ENCODE data around the gene ARHGEF38.

ARHGEF38 gene

GRCh38 chr4:105551965-105552746, at the start of gene ARHGEF38:
Gene ARHGEF38, plus strand, starts transcription at chr4:105552620. Its CDS starts 146 bp downstream, at chr4:105552766.
- no peak for DNase-seq (ENCODE audit: low read depth in 2 of 2)

- no peak for DNase-seq (ENCODE audit: low read depth in 2 of 2)
These were observed 48.9 kb upstream of the ARHGEF38 start for GRCh38 chr4:105503484-105503883.

GRCh38 chr4:105504744-105505143, 47.7 kb upstream of the ARHGEF38 start:
- DNase-seq (ENCODE audit: low read depth in 2 of 2): no peak

- DNase-seq (ENCODE audit: low read depth in 2 of 2): no peak
These were observed 43.1 kb upstream of the ARHGEF38 start for GRCh38 chr4:105509291-105509690.

- DNase-seq (ENCODE audit: low read depth in 2 of 2): no peak
These were observed 42.7 kb upstream of the ARHGEF38 start for GRCh38 chr4:105509714-105510113.

- no peak for DNase-seq (ENCODE audit: low read depth in 2 of 2)
These were observed 42.2 kb upstream of the ARHGEF38 start for GRCh38 chr4:105510245-105510644.

GRCh38 chr4:105520819-105521790, 31.3 kb upstream of the ARHGEF38 start:
- DNase-seq (ENCODE audit: low read depth in 2 of 2): no peak

- DNase-seq (ENCODE audit: low read depth in 2 of 2): no peak
These were observed 25.8 kb upstream of the ARHGEF38 start for GRCh38 chr4:105526656-105527055.

- DNase-seq (ENCODE audit: low read depth in 2 of 2): no peak
These were observed 25.3 kb upstream of the ARHGEF38 start for GRCh38 chr4:105527081-105527480.

GRCh38 chr4:105536601-105537000, 15.8 kb upstream of the ARHGEF38 start:
- DNase-seq (ENCODE audit: low read depth in 2 of 2): no peak

GRCh38 chr4:105541420-105541819, 11.0 kb upstream of the ARHGEF38 start:
- DNase-seq (ENCODE audit: low read depth in 2 of 2): no peak

GRCh38 chr4:105542039-105542438, 10.4 kb upstream of the ARHGEF38 start:
- no peak for DNase-seq (ENCODE audit: low read depth in 2 of 2)

- DNase-seq (ENCODE audit: low read depth in 2 of 2): no peak
These were observed 9.1 kb upstream of the ARHGEF38 start for GRCh38 chr4:105543346-105543745.

GRCh38 chr4:105543881-105544280, 8.5 kb upstream of the ARHGEF38 start:
- no peak for DNase-seq (ENCODE audit: low read depth in 2 of 2)

- DNase-seq (ENCODE audit: low read depth in 2 of 2): no peak
These were observed 7.7 kb upstream of the ARHGEF38 start for GRCh38 chr4:105544520-105545286.

GRCh38 chr4:105546086-105546485, 6.3 kb upstream of the ARHGEF38 start:
- no peak for DNase-seq (ENCODE audit: low read depth in 2 of 2)

- DNase-seq (ENCODE audit: low read depth in 2 of 2): no peak
These were observed 4.7 kb upstream of the ARHGEF38 start for GRCh38 chr4:105547769-105548168.

- DNase-seq (ENCODE audit: low read depth in 2 of 2): no peak
These were observed 3.9 kb upstream of the ARHGEF38 start for GRCh38 chr4:105548483-105548882.

GRCh38 chr4:105550641-105551040, 1.8 kb upstream of the ARHGEF38 start:
- no peak for DNase-seq (ENCODE audit: low read depth in 2 of 2)

GRCh38 chr4:105555409-105555808, 3.0 kb downstream of the ARHGEF38 start:
- no peak for DNase-seq (ENCODE audit: low read depth in 2 of 2)

GRCh38 chr4:105556206-105556605, 3.8 kb downstream of the ARHGEF38 start:
- DNase-seq (ENCODE audit: low read depth in 2 of 2): no peak

- DNase-seq (ENCODE audit: low read depth in 2 of 2): no peak
These were observed 5.9 kb downstream of the ARHGEF38 start for GRCh38 chr4:105558277-105558676.
